GM18868 (cell line): ENCODE measurements around the gene TMEM50A.
"Not testable (repeated sequence)": the region's sequence is repeated elsewhere in the genome, so short reads cannot be mapped to it uniquely, and the experiment has no call there.

Source experiments
- ATAC-seq: cut with Tn5 transposase; IDR thresholded peaks from one replicate; pipeline ENCODE4 v1.9.1; 2021; ENCODE audit warnings: mild to moderate bottlenecking, moderate library complexity; ENCODE audit not compliant: unreplicated experiment

TMEM50A gene

DNA sequence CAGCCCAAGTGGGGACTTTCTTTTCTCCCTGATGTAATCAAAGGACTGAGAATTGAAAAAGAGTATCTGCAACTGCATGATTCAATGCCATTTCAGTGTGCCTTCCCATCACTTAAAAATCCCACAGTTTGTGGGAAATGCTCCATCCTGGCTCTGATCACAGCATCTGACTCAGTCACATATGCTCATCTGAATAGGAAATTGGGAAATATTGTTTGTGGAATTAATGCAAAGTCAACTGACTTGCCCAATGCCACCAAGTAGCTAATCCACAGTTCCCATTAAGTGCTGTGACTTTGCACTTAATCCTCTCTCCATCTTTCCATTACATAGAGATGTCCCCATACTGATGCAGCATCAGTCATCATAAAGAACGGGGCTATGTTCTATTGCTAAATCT, 45.0 kb downstream of the TMEM50A start:
- not testable (repeated sequence) for ATAC-seq

DNA sequence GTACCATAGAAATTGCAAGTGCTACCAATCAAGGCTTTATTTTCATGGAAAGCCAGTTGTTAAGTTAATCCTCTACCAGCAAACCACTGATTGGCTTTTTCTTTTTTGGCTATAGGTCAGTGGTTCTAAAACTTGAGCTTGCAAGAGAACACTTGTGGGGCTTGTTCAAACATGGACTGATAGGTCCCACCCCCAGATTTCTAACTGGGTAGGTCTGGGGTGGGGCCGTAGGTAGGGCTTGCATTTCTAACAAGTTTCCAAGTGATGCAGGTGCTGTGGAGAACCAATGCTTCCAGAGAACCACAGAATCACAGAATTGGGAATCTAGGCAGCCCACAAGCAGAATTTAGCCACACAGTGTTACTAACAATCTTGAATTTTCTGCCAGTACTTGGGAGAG, 45.7 kb downstream of the TMEM50A start:
- not testable (repeated sequence) for ATAC-seq

DNA sequence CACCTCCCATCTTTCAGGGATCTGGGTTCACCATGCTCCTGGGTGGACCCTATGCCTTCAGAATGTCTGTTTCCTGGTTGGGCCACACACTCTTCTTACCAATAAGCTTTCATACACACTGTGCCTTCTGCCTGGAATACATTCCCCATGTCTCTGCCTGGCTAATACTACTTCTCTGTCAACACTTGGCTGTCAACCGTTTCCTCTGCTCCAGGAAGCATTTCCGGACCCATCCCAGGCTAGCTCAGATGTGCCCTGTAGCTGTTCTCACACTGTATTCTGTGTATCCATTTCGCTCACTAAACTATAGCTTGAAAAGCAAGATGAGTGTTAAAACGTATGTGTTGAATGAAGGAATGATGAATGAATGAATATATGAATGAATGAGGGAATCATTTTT, 49.0 kb downstream of the TMEM50A start:
- ATAC-seq: not testable (repeated sequence)

DNA sequence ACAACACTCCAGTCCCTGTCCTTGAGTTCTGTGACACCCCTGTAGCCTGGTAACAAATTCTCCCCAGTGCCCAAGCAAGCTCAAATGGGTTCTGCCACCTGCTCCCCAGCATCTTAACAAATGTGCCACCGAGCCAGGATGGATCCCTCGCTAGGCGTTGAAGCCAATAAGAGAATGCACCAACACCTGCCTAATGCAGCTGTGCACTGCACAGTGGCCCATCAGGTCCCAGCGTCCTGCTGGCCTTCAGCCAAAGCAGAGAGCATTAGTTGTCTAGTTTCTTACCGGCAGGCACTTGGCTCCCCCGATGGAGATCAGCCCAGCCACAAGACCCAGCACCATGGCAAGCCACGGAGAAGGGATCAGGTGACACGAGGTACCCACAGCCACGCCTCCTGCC, 50.6 kb downstream of the TMEM50A start:
- not testable (repeated sequence) for ATAC-seq

DNA sequence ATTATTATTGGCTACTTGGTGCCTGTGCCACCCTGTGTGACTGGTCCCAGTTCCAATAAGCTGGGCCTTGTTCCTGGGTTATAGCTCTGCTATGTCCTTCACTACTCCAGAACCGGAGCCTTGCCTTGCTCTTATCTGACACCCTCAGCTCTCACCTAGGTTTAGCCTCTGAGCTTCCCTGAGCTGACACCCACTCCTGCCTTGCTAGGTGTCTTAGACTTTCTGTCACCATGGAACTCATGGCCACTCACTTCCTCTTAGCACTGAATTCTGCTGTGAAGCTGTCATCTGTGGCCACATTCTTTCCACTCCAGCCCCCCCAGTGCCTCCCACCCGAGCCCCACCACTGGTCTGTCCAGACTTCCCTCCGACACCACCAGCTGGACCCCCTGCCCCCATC, 51.6 kb downstream of the TMEM50A start:
- not testable (repeated sequence) for ATAC-seq

DNA sequence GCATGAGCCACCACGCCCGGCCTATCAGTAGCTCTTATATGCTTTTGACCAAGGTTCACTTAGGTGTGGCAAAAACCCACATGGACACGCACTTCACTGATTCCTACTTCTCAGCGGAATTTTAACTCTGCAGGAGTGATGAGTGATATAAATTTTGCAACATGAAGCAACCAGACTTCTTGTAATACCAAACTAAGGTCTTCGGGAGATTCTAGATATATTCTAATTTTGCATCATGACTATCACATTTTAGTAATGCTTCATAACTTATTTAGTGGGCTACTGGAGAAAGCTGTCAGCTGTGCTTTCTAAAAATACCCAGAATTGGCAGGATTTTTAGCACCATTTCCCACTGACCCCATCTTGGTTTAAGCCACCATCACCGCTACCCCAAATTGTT, 54.7 kb downstream of the TMEM50A start:
- no peak for ATAC-seq

DNA sequence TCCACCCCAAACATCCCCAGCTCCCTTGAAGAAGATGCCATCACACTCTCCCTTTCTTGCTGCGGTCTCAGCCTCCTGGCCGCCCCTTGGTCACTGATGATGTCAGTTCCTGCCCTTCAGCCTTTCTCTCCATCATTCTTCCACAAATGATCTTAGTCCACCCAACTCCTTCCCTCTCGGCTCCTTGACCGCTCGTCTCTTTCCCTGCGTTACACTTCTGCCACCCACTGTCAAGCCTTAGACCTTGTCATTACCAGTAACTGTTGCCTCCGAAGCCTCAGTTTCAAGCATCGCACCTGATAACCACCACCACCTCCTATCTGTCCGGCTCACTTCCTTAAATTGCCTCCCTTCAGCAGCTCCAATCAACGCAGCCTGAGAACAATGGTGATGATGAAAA, 59.4 kb downstream of the TMEM50A start:
- not testable (repeated sequence) for ATAC-seq

DNA sequence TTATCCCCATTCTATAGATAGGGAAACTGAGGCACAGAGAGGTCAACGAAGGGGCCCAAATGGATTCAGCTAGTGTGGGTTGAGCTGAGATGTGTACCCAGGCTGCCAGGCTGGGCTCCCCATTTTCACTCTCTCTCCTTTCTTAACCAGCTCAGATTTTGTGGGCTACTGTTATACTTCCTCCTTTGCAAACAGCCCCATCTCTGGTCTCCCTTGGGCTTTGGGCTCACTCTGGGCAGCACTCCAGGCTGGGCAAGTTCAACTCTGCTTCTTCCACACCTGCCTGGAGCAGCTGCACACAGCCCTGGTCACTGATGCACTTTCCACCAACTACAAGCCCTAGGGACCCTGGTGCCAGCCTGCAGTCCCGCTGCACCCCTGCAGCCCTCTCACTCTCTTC, 59.9 kb downstream of the TMEM50A start:
- ATAC-seq: not testable (repeated sequence)

DNA sequence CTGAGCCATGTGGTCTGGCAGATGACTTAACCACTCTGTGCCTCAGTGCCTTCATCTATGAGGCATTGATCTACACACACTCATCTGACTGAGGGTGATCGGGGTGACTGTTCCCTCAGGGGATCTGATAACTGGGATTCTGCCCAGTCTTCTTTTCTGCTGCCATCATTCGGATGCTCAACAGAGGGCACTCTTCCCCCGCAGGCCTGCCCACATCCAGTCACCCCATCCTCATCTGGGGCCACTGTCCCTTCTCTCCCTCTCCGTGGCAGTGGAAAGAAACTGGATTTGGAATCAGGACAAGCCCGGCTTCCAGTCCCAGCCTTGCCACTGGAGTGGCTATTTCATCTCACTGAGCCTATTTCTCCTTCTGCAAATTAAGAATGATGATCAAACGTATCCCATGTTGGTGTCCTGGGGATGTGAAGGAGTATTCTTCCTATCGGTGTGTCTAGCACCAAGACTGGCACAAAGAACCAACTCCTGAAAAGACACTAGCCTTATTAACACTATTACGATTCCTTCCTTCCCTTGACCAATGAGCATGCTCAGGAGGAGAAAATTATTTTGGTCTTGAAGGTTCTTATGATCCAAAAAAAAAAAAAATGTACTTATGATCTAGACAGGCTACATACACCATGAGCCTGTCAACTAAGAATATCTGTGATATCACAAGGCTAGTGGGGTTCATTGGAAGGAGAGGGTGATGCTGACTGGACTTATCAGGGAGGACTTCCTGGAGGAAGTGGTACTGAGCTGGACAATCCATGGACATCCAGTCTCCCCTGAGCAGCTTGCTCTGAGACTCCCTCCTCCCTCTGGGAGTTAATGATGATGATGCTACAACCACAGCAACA, 65.0 kb downstream of the TMEM50A start:
- ATAC-seq: not testable (repeated sequence)

DNA sequence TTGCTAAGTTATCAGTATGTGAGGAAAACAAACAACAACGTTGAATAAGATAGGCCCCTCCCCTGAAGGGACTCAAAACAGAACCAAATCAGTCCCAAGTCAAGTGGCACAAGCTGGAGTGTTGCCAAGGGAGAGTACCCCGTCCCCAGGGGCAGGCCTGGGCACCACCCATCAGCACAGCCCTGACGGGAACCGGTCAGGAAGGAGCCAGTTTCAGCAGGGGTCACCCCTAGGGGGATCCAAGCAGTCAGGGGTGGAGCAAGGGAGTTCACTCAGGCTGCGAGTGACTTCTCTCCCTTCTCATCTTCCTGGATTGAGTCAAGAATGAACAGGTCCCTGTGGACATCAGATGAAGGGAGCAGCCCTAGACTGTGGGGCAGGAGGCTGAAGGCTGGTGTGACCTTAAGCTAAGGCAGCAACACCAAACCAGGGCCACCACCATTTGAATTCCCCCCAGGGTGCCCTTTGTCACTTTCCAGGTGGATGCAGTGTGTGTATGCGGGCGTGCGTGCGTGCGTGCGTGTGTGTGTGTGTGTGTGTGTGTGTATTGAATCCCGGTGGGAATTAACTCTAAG, 67.7 kb downstream of the TMEM50A start:
- ATAC-seq: not testable (repeated sequence)

DNA sequence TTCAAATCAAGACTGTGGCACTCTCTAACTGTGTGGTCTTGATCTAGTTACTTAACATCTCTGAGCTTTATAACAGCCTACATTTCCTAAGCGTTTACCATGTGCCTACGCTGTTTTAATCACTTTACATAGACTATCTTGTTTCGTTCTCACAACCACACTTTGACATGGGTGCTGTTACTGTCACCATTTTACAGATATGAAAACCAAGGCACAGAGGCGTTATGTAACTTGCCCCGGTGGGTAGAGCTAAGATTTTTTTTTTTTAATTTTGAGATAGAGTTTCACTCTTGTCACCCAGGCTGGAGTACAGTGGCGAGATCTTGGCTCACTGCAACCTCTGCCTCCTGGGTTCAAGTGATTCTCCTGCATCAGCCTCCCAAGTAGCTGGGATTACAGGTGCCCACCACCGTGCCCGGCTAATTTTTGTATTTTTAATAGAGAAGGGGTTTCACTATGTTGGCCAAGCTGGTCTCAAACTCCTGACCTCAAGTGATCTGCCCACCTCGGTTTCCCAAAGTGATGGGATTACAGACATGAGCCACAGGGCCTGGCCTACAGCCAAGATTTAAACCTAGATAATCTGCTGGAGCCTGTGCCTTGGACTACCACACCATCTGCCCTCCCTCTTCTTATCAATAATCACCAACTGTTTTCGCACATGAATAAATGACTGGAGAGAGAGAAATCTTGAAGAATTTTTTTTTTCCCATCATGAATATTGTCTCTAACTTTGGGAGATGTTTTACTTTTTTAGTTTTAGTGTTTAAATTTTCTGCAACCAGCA, 71.7 kb downstream of the TMEM50A start:
- not testable (repeated sequence) for ATAC-seq
